Adrenal gland (tissue), 12 donors: Measurements from ENCODE around the gene OR11H6. TPM values are rescaled to one million over a fixed set of nuclear protein-coding genes. Genes with fewer than 3 reads are reported as not detected.

Source experiments
- DNase-seq, 7 donors: peaks; one replicate each; pipeline ENCODE4 v3.0.0-alpha.2; 2019 to 2020
- H3K27ac ChIP-seq, 5 donors: fragments of 200-600 bp; sonication (generic) in 4 of 5; 1 replicate in 3 of 5; 2 replicates in 2 of 5; pipeline versions ENCODE4 v1.5.1 to v1.8.0; 2016 to 2020; ENCODE audit warnings: mild to moderate bottlenecking in 1 of 5
- H3K27me3 ChIP-seq: fragments of 200-600 bp; 2 replicates; pipeline ENCODE4 v1.8.0; 2021
- H3K36me3 ChIP-seq, 2 donors: fragments of 200-600 bp; replicated peaks in 1 of 2; 1 replicate in 1 of 2; 2 replicates in 1 of 2; pipeline versions ENCODE4 v1.5.1 to v1.8.0; 2018 to 2022
- H3K4me1 ChIP-seq, 2 donors: fragments of 200-600 bp; replicated peaks in 1 of 2; 1 replicate in 1 of 2; 2 replicates in 1 of 2; pipeline versions ENCODE4 v1.5.1 to v1.8.0; 2018 to 2021
- H3K4me3 ChIP-seq, 4 donors: fragments of 200-600 bp; sonication (generic) in 3 of 4; one replicate each; pipeline ENCODE4 v1.5.1; 2016 to 2018
- H3K9me3 ChIP-seq, 3 donors: fragments of 200-600 bp; sonication (generic) in 1 of 3; replicated peaks in 1 of 3; 1 replicate in 2 of 3; 2 replicates in 1 of 3; pipeline versions ENCODE4 v1.5.1 to v1.8.0; 2016 to 2021
- POLR2A ChIP-seq, 2 donors: fragments of 450-650 bp; IDR thresholded peaks; one replicate each; pipeline ENCODE4 v1.6.1; 2017; ENCODE audit warnings: antibody characterized with exemption in 2 of 2, mild to moderate bottlenecking in 2 of 2, moderate library complexity in 1 of 2
- WGBS, 4 donors: extraction: QIAGEN DNeasy Blood & Tissue Kit in 2 of 4; methylation state at CpG; one replicate each; pipeline versions ENCODE4 v1.1.5 to v1.1.7; 2013 to 2017; 5-methylcytosine and 5-hydroxymethylcytosine counted together
- intact Hi-C, 2 donors: fragments of 100-400 bp; cut with DNase I; formaldehyde crosslinking; loops; one replicate each; pipeline versions ENCODE4 v1.14.1 to v1.15.0; 2022 to 2023
- polyA plus RNA-seq, 3 donors: library from polyadenylated mRNA; stranded (reverse); fragments of 200-250 nt in 2 of 3; fragments of 350-450 nt in 1 of 3; fragmentation: Illumina TruSeq in 1 of 3; extraction: RNeasy Lipid Tissue Mini Kit (QIAGEN cat#74804) in 1 of 3; gene quantifications; one replicate each; pipeline ENCODE4 v1.2.3, GENCODE V29; 2013 to 2014
- total RNA-seq, 9 donors: library from RNA; depleted of rRNA in 4 of 9; stranded (reverse); fragments of >200 nt in 4 of 9; fragments of 120-200 nt in 1 of 9; fragmentation: NEBNext Ultra II Directional in 1 of 9; extraction: Animal tissue kit (Norgen Biotek cat#: 25700) in 1 of 9; gene quantifications; one replicate each; pipeline versions ENCODE4 v1.1.0 to v1.2.4, GENCODE V29; 2013 to 2023
- TF ChIP-seq, protein P1 (sequence below), 6 experiments: fragments of 450-650 bp in 4 of 6; fragments of 200-600 bp in 2 of 6; sonication (generic) in 1 of 6; IDR thresholded peaks; 1 replicate in 5 of 6; 2 replicates in 1 of 6; pipeline versions ENCODE4 v1.5.1 to v1.8.0; 2016 to 2021; ENCODE audit warnings: antibody characterized with exemption in 6 of 6, mild to moderate bottlenecking in 2 of 6, moderate library complexity in 1 of 6
- donor health status: healthy with polysubstance abuse.
- donor health status: Bipolar disorder and iron deficiency.
- donor health status: DM: yes; HTN: yes; CAD: no.
- donor health status: DM: no; HTN: no; CAD: no.
- donor health status: DM: no; HTN: no; CAD: no.
- donor health status: DM: yes; HTN: yes; CAD: no.

OR11H6 gene
- total and polyA plus RNA-seq, 12 donors, result not detected

DNA sequence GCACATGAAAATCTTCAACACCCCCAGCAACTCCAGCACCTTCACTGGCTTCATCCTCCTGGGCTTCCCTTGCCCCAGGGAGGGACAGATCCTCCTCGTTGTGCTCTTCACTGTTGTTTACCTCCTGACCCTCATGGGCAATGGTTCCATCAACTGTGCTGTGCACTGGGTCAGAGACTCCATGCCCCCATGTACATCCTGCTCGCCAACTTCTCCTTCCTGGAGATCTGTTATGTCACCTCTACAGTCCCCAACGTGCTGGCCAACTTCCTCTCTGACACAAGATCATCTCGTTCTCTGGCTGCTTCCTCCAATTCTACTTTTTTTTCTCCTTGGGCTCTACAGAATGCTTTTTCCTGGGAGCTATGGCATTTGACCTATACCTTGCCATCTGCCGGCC lies 44.3 kb upstream of the OR11H6 start:
- no peaks in the 10 kb centered on the region for H3K36me3 ChIP-seq
- intact Hi-C loops, result no loop called here
- H3K27ac ChIP-seq, result peak overlapping the region in 3 of 5 donors; percentile 26 to 84 (median 60)
- H3K4me3 ChIP-seq, result no peak overlapping the region
- H3K9me3 ChIP-seq, result no peaks in the 10 kb centered on the region
- peak in 6 of 7 donors; percentile 17 to 63 (median 34) for DNase-seq
- no peaks in the 10 kb centered on the region for H3K27me3 ChIP-seq
- H3K4me1 ChIP-seq, result no peaks in the 10 kb centered on the region
- WGBS, 4 donors, result 43 to 55% (median 50%) methylated on average over 5 of the region's 5 CpGs
- TF ChIP-seq, protein P1, sequence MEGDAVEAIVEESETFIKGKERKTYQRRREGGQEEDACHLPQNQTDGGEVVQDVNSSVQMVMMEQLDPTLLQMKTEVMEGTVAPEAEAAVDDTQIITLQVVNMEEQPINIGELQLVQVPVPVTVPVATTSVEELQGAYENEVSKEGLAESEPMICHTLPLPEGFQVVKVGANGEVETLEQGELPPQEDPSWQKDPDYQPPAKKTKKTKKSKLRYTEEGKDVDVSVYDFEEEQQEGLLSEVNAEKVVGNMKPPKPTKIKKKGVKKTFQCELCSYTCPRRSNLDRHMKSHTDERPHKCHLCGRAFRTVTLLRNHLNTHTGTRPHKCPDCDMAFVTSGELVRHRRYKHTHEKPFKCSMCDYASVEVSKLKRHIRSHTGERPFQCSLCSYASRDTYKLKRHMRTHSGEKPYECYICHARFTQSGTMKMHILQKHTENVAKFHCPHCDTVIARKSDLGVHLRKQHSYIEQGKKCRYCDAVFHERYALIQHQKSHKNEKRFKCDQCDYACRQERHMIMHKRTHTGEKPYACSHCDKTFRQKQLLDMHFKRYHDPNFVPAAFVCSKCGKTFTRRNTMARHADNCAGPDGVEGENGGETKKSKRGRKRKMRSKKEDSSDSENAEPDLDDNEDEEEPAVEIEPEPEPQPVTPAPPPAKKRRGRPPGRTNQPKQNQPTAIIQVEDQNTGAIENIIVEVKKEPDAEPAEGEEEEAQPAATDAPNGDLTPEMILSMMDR (IDR thresholded peaks at IDR 0.05), result no peak
- TF ChIP-seq POLR2A (IDR thresholded peaks at IDR 0.05), result no peak

DNA sequence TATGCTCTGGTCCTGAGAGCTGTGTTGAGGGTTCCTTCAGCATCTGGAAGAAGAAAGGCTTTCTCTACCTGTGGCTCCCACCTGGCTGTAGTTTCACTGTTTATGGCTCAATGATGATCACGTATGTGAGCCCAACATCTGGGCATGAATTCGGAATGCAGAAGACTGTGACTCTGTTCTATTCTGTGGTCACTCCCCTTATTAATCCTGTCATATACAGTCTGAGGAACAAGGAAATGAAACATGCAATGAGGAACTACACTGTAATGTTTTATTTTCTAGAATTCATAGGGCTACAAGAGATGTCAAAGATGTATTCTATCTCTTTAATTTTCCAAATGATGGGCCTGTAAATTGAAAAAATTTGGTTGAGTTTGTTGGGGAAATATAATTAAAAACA lies 43.6 kb upstream of the OR11H6 start:
- Histone ChIP-seq H3K9me3 (no peaks in the 10 kb centered on the region), H3K4me3 (no peak overlapping the region), H3K27ac (peak overlapping the region in 3 of 5 donors; percentile 26 to 84 (median 60)), H3K4me1 (no peaks in the 10 kb centered on the region), H3K36me3 (no peaks in the 10 kb centered on the region), H3K27me3 (no peaks in the 10 kb centered on the region)
- intact Hi-C loops, result no loop called here
- 43 to 64% (median 53%) methylated on average over 2 of the region's 2 CpGs for WGBS, 4 donors
- TF ChIP-seq POLR2A (IDR thresholded peaks at IDR 0.05), result no peak
- TF ChIP-seq, protein P1 (IDR thresholded peaks at IDR 0.05), result no peak
- no peak for DNase-seq

DNA sequence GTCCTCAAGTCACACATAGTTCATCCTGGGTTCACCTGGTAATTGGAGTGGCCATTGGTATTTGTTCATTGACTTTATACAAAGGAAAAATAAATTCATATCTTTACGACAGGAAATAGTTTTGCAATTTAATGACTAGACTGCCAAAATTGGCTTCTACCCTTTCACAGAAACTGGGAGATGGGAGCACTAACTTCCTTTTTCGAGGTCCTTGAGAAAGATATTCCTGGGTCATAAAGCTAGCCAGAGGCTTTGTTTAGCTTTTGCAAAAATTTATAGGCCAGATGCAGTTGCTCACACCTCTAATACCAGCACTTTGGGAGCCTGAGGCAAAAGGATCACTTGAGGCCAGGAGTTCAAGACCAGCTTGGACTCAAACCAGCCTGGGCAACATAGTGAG lies 43.0 kb upstream of the OR11H6 start:
- Histone ChIP-seq H3K36me3 (no peaks in the 10 kb centered on the region), H3K9me3 (no peaks in the 10 kb centered on the region), H3K27ac (peak overlapping the region in 2 of 5 donors; percentile 17 to 73), H3K4me1 (no peaks in the 10 kb centered on the region), H3K4me3 (no peak overlapping the region), H3K27me3 (no peaks in the 10 kb centered on the region)
- DNase-seq, result no peak
- 32 to 48% (median 42%) methylated on average over 2 of the region's 2 CpGs for WGBS, 4 donors
- intact Hi-C loops, result no loop called here
- TF ChIP-seq, protein P1 (IDR thresholded peaks at IDR 0.05), result no peak
- TF ChIP-seq POLR2A (IDR thresholded peaks at IDR 0.05), result no peak

DNA sequence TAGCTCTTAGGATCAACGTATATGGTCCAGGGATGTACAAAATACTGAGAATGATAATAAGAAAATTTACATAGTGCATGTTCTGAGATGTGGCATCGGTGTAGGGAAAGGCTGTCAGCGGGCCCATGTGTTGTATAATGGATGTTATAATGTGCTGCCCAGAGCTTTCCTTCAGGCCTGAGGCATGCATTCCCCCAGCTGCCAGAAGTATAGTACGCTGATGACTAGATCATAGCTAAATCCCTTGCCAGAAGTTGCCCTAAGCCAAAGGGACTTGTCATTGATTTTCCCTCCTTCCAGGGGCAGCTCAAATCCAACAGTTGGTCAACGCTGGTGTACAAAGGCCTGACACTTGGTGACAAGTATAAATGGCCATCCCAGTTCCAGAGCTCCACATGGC lies 39.3 kb upstream of the OR11H6 start:
- intact Hi-C loops, result no loop called here

More for the DNA sequence above, 39.3 kb upstream of the OR11H6 start:
- 46 to 69% (median 50%) methylated on average over 5 of the region's 5 CpGs for WGBS, 4 donors
- Histone ChIP-seq H3K4me3 (no peak overlapping the region), H3K27me3 (no peaks in the 10 kb centered on the region), H3K4me1 (no peaks in the 10 kb centered on the region), H3K36me3 (no peaks in the 10 kb centered on the region), H3K27ac (no peak overlapping the region), H3K9me3 (no peaks in the 10 kb centered on the region)
- TF ChIP-seq, protein P1 (IDR thresholded peaks at IDR 0.05), result no peak
- TF ChIP-seq POLR2A (IDR thresholded peaks at IDR 0.05), result no peak
- DNase-seq, result no peak
